ENCODE data around the gene DDX3X. TPM values are rescaled to one million over a fixed set of nuclear protein-coding genes. Genes with fewer than 3 reads are reported as not detected.
A peak's percentile ranks its signal among the peaks of the same experiment; 100 is the strongest.

DDX3X gene
- total and polyA plus RNA-seq, 12 donors = 59.4 to 391 (median 202) TPM

GRCh38 chrX:41317477-41318208 is 16.3 kb upstream of the DDX3X start:
- Histone ChIP-seq H3K27me3 (no peaks in the 10 kb centered on the region), H3K27ac (peak overlapping the region in 1 of 5 donors; percentile 40), H3K4me3 (no peak overlapping the region), H3K36me3 (replicated peaks in 1 of 2) (no peaks in the 10 kb centered on the region), H3K9me3 (replicated peaks in 1 of 3) (no peaks in the 10 kb centered on the region), H3K4me1 (replicated peaks in 1 of 2) (no peaks in the 10 kb centered on the region)
- intact Hi-C loops (cut with DNase I) = no loop called here
- TF ChIP-seq POLR2A (IDR thresholded peaks at IDR 0.05) = no peak
- TF ChIP-seq CTCF (IDR thresholded peaks at IDR 0.05) = no peak
- no peak for DNase-seq
- WGBS, 4 donors = 64 to 84% (median 71%) methylated on average over 6 of the region's 6 CpGs

GRCh38 chrX:41320393-41320792 is 13.6 kb upstream of the DDX3X start:
- Histone ChIP-seq H3K4me1 (replicated peaks in 1 of 2) (no peaks in the 10 kb centered on the region), H3K36me3 (replicated peaks in 1 of 2) (no peaks in the 10 kb centered on the region), H3K4me3 (no peak overlapping the region), H3K9me3 (replicated peaks in 1 of 3) (no peaks in the 10 kb centered on the region), H3K27me3 (no peaks in the 10 kb centered on the region), H3K27ac (no peak overlapping the region)
- no peak for TF ChIP-seq CTCF (IDR thresholded peaks at IDR 0.05)
- no peak for DNase-seq
- intact Hi-C loops (cut with DNase I) = no loop called here
- whole genome bisulfite sequencing, 4 donors = 67 to 82% (median 72%) methylated on average over 5 of the region's 5 CpGs

- Histone ChIP-seq H3K27me3 (no peaks in the 10 kb centered on the region), H3K4me1 (replicated peaks in 1 of 2) (no peaks in the 10 kb centered on the region), H3K27ac (no peak overlapping the region), H3K9me3 (replicated peaks in 1 of 3) (no peaks in the 10 kb centered on the region), H3K4me3 (no peak overlapping the region), H3K36me3 (replicated peaks in 1 of 2) (no peaks in the 10 kb centered on the region)
- DNase-seq = no peak
- intact Hi-C loops (cut with DNase I) = no loop called here
- TF ChIP-seq POLR2A (IDR thresholded peaks at IDR 0.05) = no peak
- no peak for TF ChIP-seq CTCF (IDR thresholded peaks at IDR 0.05)
- 61 to 89% (median 81%) methylated on average over 8 to 20 of the region's 20 CpGs for WGBS, 4 donors
Observed at GRCh38 chrX:41322821-41323603, 10.9 kb upstream of the DDX3X start.

- H3K36me3 ChIP-seq (replicated peaks in 1 of 2) = no peaks in the 10 kb centered on the region
- WGBS, 4 donors = 85 to 88% (median 87%) methylated on average over 4 of the region's 4 CpGs
- no peak overlapping the region for H3K27ac ChIP-seq
- no peak overlapping the region for H3K4me3 ChIP-seq
- no peaks in the 10 kb centered on the region for H3K27me3 ChIP-seq
- no peaks in the 10 kb centered on the region for H3K9me3 ChIP-seq (replicated peaks in 1 of 3)
- no peak for DNase-seq
- TF ChIP-seq CTCF (IDR thresholded peaks at IDR 0.05) (no peak), POLR2A (IDR thresholded peaks at IDR 0.05) (no peak)
- H3K4me1 ChIP-seq (replicated peaks in 1 of 2) = no peaks in the 10 kb centered on the region
- intact Hi-C loops (cut with DNase I) = no loop called here
Observed at GRCh38 chrX:41326431-41326830, 7.5 kb upstream of the DDX3X start.
